Medulla oblongata (tissue), 1 donor: Measurements from ENCODE around the gene FNTB.
"Not testable (repeated sequence)": the region's sequence is repeated elsewhere in the genome, so short reads cannot be mapped to it uniquely, and the experiment has no call there.

Source experiments
- DNase-seq: peaks from one replicate; pipeline ENCODE4 v3.0.0-alpha.2; 2015; ENCODE audit errors: extremely low spot score

FNTB gene

GRCh38 chr14:65084554-65085505, 98.1 kb downstream of the FNTB start:
- DNase-seq, result no peak

GRCh38 chr14:65086686-65087085, 100.0 kb downstream of the FNTB start:
- DNase-seq, result not testable (repeated sequence)

GRCh38 chr14:65087835-65088234, 101.1 kb downstream of the FNTB start:
- not testable (repeated sequence) for DNase-seq

GRCh38 chr14:65092349-65092748, 105.7 kb downstream of the FNTB start:
- DNase-seq, result no peak

- DNase-seq, result peak; percentile 90
Observed at GRCh38 chr14:65095633-65096205, 109.0 kb downstream of the FNTB start.

- DNase-seq, result no peak
Observed at GRCh38 chr14:65096323-65097089, 109.8 kb downstream of the FNTB start.

GRCh38 chr14:65098586-65098985, 111.9 kb downstream of the FNTB start:
- peak; percentile 60 for DNase-seq

- no peak for DNase-seq
Observed at GRCh38 chr14:65100922-65101541, 114.3 kb downstream of the FNTB start.

- no peak for DNase-seq
Observed at GRCh38 chr14:65101631-65102440, 115.1 kb downstream of the FNTB start.

- peak; percentile 99 for DNase-seq
Observed at GRCh38 chr14:65102441-65103149, 115.9 kb downstream of the FNTB start, which contains the start of gene MAX. TSS of gene MAX (minus strand) at chr14:65102517. CDS start at chr14:65102339, 178 bp downstream.

GRCh38 chr14:65103150-65103760, 116.6 kb downstream of the FNTB start:
- DNase-seq, result no peak

GRCh38 chr14:65104791-65105190, 118.1 kb downstream of the FNTB start:
- DNase-seq, result no peak

GRCh38 chr14:65106316-65106715, 119.6 kb downstream of the FNTB start:
- no peak for DNase-seq

GRCh38 chr14:65106736-65107135, 120.0 kb downstream of the FNTB start:
- no peak for DNase-seq

- DNase-seq, result no peak
Observed at GRCh38 chr14:65107200-65107599, 120.5 kb downstream of the FNTB start.

- no peak for DNase-seq
Observed at GRCh38 chr14:65109357-65109756, 122.7 kb downstream of the FNTB start.

GRCh38 chr14:65110525-65110924, 123.8 kb downstream of the FNTB start:
- DNase-seq, result no peak
